Muscle of arm (tissue), 12 donors: Measurements from ENCODE around the gene ROR1. TPM values are rescaled to one million over a fixed set of nuclear protein-coding genes. Genes with fewer than 3 reads are reported as not detected.

Experiments
- DNase-seq: peaks from one replicate; pipeline ENCODE4 v3.0.0-alpha.2; 2013
- polyA plus RNA-seq, 12 donors: library from polyadenylated mRNA; unstranded; fragments of 120-200 nt; gene quantifications; one replicate each; pipeline ENCODE4 v1.2.1, GENCODE V29; 2013; ENCODE audit not compliant: insufficient read length in 12 of 12

The ROR1 gene
- polyA plus RNA-seq, 12 donors: 9.0 to 21.4 (median 11.9) TPM; not detected in 1

- DNase-seq: no peak
These were observed 276.2 kb downstream of the ROR1 start for GRCh38 chr1:64049900-64050540.

GRCh38 chr1:64050601-64051000 lies 276.8 kb downstream of the ROR1 start:
- DNase-seq: no peak

GRCh38 chr1:64051796-64052195 lies 278.0 kb downstream of the ROR1 start:
- DNase-seq: no peak

- no peak for DNase-seq
These were observed 279.0 kb downstream of the ROR1 start for GRCh38 chr1:64052777-64053176.

- DNase-seq: no peak
These were observed 281.5 kb downstream of the ROR1 start for GRCh38 chr1:64055310-64055709.

GRCh38 chr1:64059556-64059955 lies 285.7 kb downstream of the ROR1 start:
- no peak for DNase-seq

- no peak for DNase-seq
These were observed 286.9 kb downstream of the ROR1 start for GRCh38 chr1:64060611-64061302.

GRCh38 chr1:64061430-64062104 lies 287.8 kb downstream of the ROR1 start:
- DNase-seq: no peak

- DNase-seq: no peak
These were observed 288.7 kb downstream of the ROR1 start for GRCh38 chr1:64062529-64062928.

GRCh38 chr1:64062941-64063581 lies 289.2 kb downstream of the ROR1 start:
- no peak for DNase-seq

GRCh38 chr1:64065571-64065970 lies 291.8 kb downstream of the ROR1 start:
- no peak for DNase-seq

GRCh38 chr1:64072089-64072793 lies 298.4 kb downstream of the ROR1 start:
- no peak for DNase-seq

- DNase-seq: no peak
These were observed 299.9 kb downstream of the ROR1 start for GRCh38 chr1:64073705-64074104.

- DNase-seq: no peak
These were observed 300.9 kb downstream of the ROR1 start for GRCh38 chr1:64074767-64075166.

- no peak for DNase-seq
These were observed 303.6 kb downstream of the ROR1 start for GRCh38 chr1:64077281-64077940.

GRCh38 chr1:64080941-64081562 lies 307.2 kb downstream of the ROR1 start:
- no peak for DNase-seq

GRCh38 chr1:64082459-64082858 lies 308.6 kb downstream of the ROR1 start:
- DNase-seq: no peak

- DNase-seq: no peak
These were observed 310.6 kb downstream of the ROR1 start for GRCh38 chr1:64084451-64084850.

GRCh38 chr1:64087768-64088167 lies 314.0 kb downstream of the ROR1 start:
- no peak for DNase-seq

- DNase-seq: no peak
These were observed 316.6 kb downstream of the ROR1 start for GRCh38 chr1:64090436-64090835.

GRCh38 chr1:64092851-64093371 lies 319.1 kb downstream of the ROR1 start:
- DNase-seq: no peak
